B cell (primary cell): Measurements from ENCODE around the gene RTBDN. TPM values are rescaled to one million over a fixed set of nuclear protein-coding genes. Genes with fewer than 3 reads are reported as not detected.

ENCODE experiments used
- ATAC-seq: fragments of 200-7000 bp; cut with Tn5 transposase; one replicate; pipeline ENCODE4 v1.10.0; 2021; ENCODE audit warnings: low read depth, mild to moderate bottlenecking, moderate number of reproducible peaks, moderate library complexity
- CTCF ChIA-PET: fragments of 350-600 bp; sonication (Branson Sonifier 250); formaldehyde crosslinking; loops from one replicate; lab custom pipeline; 2021; ENCODE audit warnings: antibody characterized with exemption, inconsistent platforms; lab: Charles Lee
- POLR2A ChIA-PET: fragments of 350-600 bp; sonication (Branson Sonifier 250); formaldehyde crosslinking; loops from one replicate; lab custom pipeline; 2021; ENCODE audit warnings: antibody characterized with exemption; lab: Charles Lee
- DNase-seq: peaks from one replicate; pipeline ENCODE4 v3.0.0; 2013
- H2AFZ ChIP-seq: 2 replicates; pipeline ENCODE4 v1.6.1; 2012; ENCODE audit warnings: mild to moderate bottlenecking, low read depth, low read length; ENCODE audit not compliant: insufficient read depth, poor library complexity, severe bottlenecking
- H3K27ac ChIP-seq, 2 donors: 1 replicate in 1 of 2; 2 replicates in 1 of 2; pipeline ENCODE4 v1.5.1; 2012 to 2013; ENCODE audit warnings: low read length in 2 of 2, mild to moderate bottlenecking in 2 of 2, moderate library complexity in 1 of 2
- H3K27me3 ChIP-seq, 4 experiments: fragments of 200-600 bp in 1 of 4; sonication (generic) in 1 of 4; replicated peaks in 1 of 4; 1 replicate in 2 of 4; 2 replicates in 2 of 4; pipeline versions ENCODE4 v1.6.1 to v1.7.0; 2013 to 2016; ENCODE audit warnings: low read length in 3 of 4, mild to moderate bottlenecking in 2 of 4, mixed read lengths in 1 of 4, moderate library complexity in 1 of 4; ENCODE audit not compliant: insufficient read depth in 4 of 4, control insufficient read depth in 3 of 4; ENCODE audit errors: control extremely low read depth in 1 of 4
- H3K36me3 ChIP-seq, 2 experiments: replicated peaks in 1 of 2; 1 replicate in 1 of 2; 2 replicates in 1 of 2; pipeline versions ENCODE4 v1.6.1 to v1.7.1; 2013; ENCODE audit warnings: low read length in 1 of 2; ENCODE audit not compliant: insufficient read depth in 2 of 2, control insufficient read depth in 1 of 2; ENCODE audit errors: control extremely low read depth in 1 of 2, extremely low read depth in 1 of 2
- H3K4me1 ChIP-seq, 2 donors: fragments of 200-600 bp in 1 of 2; sonication (generic) in 1 of 2; 1 replicate in 1 of 2; 2 replicates in 1 of 2; pipeline versions ENCODE4 v1.5.1 to v1.6.1; 2013 to 2017; ENCODE audit warnings: low read length in 2 of 2; ENCODE audit not compliant: control insufficient read depth in 2 of 2, insufficient read depth in 2 of 2
- H3K4me2 ChIP-seq: replicated peaks from 2 replicates; pipeline ENCODE3; 2012; ENCODE audit warnings: mild to moderate bottlenecking, low read depth, low read length; ENCODE audit not compliant: poor library complexity, severe bottlenecking
- H3K4me3 ChIP-seq, 5 experiments: fragments of 200-600 bp in 1 of 5; sonication (generic) in 1 of 5; 1 replicate in 3 of 5; 2 replicates in 2 of 5; pipeline versions ENCODE4 v1.5.1 to v1.7.0; 2011 to 2016; ENCODE audit warnings: low read length in 4 of 5, mild to moderate bottlenecking in 4 of 5, low read depth in 2 of 5, control low read depth in 1 of 5, moderate library complexity in 1 of 5; ENCODE audit not compliant: insufficient read depth in 1 of 5; ENCODE audit errors: control extremely low read depth in 1 of 5, extremely low read depth in 1 of 5
- H3K79me2 ChIP-seq: fragments of 200-600 bp; sonication (generic); one replicate; pipeline ENCODE4 v1.6.0; 2016; ENCODE audit warnings: low read length; ENCODE audit not compliant: control insufficient read depth, insufficient read depth
- H3K9ac ChIP-seq: fragments of 200-600 bp; sonication (generic); 2 replicates; pipeline ENCODE4 v1.6.1; 2017; ENCODE audit warnings: mild to moderate bottlenecking, low read length, moderate library complexity
- H3K9me3 ChIP-seq, 3 donors: one replicate each; pipeline versions ENCODE4 v1.6.1 to v1.7.1; 2013; ENCODE audit warnings: low read length in 2 of 3; ENCODE audit not compliant: control insufficient read depth in 2 of 3, insufficient read depth in 1 of 3; ENCODE audit errors: control extremely low read depth in 1 of 3
- H4K20me1 ChIP-seq: 2 replicates; pipeline ENCODE4 v1.6.0; 2012; ENCODE audit warnings: mild to moderate bottlenecking, low read length; ENCODE audit not compliant: insufficient read depth, control insufficient read depth, poor library complexity, severe bottlenecking
- H3K27ac Mint-ChIP-seq: one replicate; pipeline ENCODE4 v1.8.0; 2021; ENCODE audit warnings: mixed read lengths
- H3K27me3 Mint-ChIP-seq: one replicate; pipeline ENCODE4 v1.8.0; 2021; ENCODE audit warnings: mixed read lengths
- H3K4me1 Mint-ChIP-seq: one replicate; pipeline ENCODE4 v1.8.0; 2021; ENCODE audit warnings: mixed read lengths
- H3K4me3 Mint-ChIP-seq: one replicate; pipeline ENCODE4 v1.8.0; 2021; ENCODE audit warnings: mixed read lengths
- H3K9me3 Mint-ChIP-seq: one replicate; pipeline ENCODE4 v1.8.0; 2022; ENCODE audit warnings: mixed read lengths; ENCODE audit not compliant: insufficient read depth
- EZH2 ChIP-seq: IDR thresholded peaks from 2 replicates; pipeline ENCODE4 v1.6.1; 2012; ENCODE audit warnings: borderline replicate concordance, low read depth, mild to moderate bottlenecking, moderate library complexity, low read length; ENCODE audit not compliant: insufficient read depth, poor library complexity, severe bottlenecking
- WGBS: methylation state at CpG from one replicate; pipeline ENCODE4 v1.1.5; 2013; ENCODE audit warnings: missing lambda C conversion rate; ENCODE audit not compliant: insufficient coverage; 5-methylcytosine and 5-hydroxymethylcytosine counted together
- intact Hi-C: fragments of 100-400 bp; cut with micrococcal nuclease; formaldehyde crosslinking; loops from one replicate; pipeline ENCODE4 v1.10.0; 2022
- polyA plus RNA-seq: library from polyadenylated mRNA; depleted of rRNA; stranded (reverse); fragments of >200 nt; gene quantifications from 2 replicates; pipeline ENCODE4 v1.2.3, GENCODE V29; 2012
- total RNA-seq, 2 donors: library from RNA; stranded (reverse); fragments of 120-200 nt in 1 of 2; gene quantifications; 1 replicate in 1 of 2; 2 replicates in 1 of 2; pipeline versions ENCODE4 v1.2.3 to v1.2.4, GENCODE V29; 2013 to 2022
- TF ChIP-seq, protein P1 (sequence below): fragments of 200-600 bp; IDR thresholded peaks from one replicate; pipeline ENCODE4 v1.8.0; 2022; ENCODE audit warnings: antibody characterized with exemption, mild to moderate bottlenecking

Gene RTBDN
- total and polyA plus RNA-seq, 2 donors (not counting 1 experiment from before 2014, with no cell fraction given), result not detected

- ChIA-PET POLR2A (interaction anchor here (1.8 to 4.9 kb wide), 3 partner anchors 8 to 11 kb away, joined by 5 to 118 read pairs (median 36); partner anchors contain the start of gene JUNB), CTCF (interaction anchor here (3.9 to 5.0 kb wide), 2 partner anchors 8 to 11 kb away, joined by 28 to 65 read pairs; no protein-coding TSS in a partner anchor)
- H3K27me3 Mint-ChIP-seq, result no peaks in the 10 kb centered on the region
- Histone ChIP-seq H3K4me1 (peaks cover 75 to 84% of the 10 kb centered on the region in 2 donors), H3K9me3 (no peaks in the 10 kb centered on the region), H3K27ac (peak overlapping the region; percentile 92 to 97), H3K79me2 (no peaks in the 10 kb centered on the region), H3K4me2 (peak overlapping the region; percentile 96), H3K4me3 (no peak overlapping the region), H3K36me3 (no peaks in the 10 kb centered on the region), H4K20me1 (no peaks in the 10 kb centered on the region), H3K9ac (peak overlapping the region; percentile 13), H2AFZ (no peak overlapping the region), H3K27me3 (no peaks in the 10 kb centered on the region)
- H3K4me1 Mint-ChIP-seq, result peaks cover 44% of the 10 kb centered on the region
- WGBS, result 53% methylated on average over 4 of the region's 4 CpGs
- H3K9me3 Mint-ChIP-seq, result no peaks in the 10 kb centered on the region
- H3K27ac Mint-ChIP-seq, result no peak overlapping the region
- no peak for ATAC-seq
- DNase-seq, result peak; percentile 71
- no peak overlapping the region for H3K4me3 Mint-ChIP-seq
- TF ChIP-seq, protein P1, sequence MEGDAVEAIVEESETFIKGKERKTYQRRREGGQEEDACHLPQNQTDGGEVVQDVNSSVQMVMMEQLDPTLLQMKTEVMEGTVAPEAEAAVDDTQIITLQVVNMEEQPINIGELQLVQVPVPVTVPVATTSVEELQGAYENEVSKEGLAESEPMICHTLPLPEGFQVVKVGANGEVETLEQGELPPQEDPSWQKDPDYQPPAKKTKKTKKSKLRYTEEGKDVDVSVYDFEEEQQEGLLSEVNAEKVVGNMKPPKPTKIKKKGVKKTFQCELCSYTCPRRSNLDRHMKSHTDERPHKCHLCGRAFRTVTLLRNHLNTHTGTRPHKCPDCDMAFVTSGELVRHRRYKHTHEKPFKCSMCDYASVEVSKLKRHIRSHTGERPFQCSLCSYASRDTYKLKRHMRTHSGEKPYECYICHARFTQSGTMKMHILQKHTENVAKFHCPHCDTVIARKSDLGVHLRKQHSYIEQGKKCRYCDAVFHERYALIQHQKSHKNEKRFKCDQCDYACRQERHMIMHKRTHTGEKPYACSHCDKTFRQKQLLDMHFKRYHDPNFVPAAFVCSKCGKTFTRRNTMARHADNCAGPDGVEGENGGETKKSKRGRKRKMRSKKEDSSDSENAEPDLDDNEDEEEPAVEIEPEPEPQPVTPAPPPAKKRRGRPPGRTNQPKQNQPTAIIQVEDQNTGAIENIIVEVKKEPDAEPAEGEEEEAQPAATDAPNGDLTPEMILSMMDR, result no peak
- intact Hi-C loops, result loop anchor here (5.0 kb wide), 1 partner anchor 1203 kb away; no protein-coding TSS in a partner anchor
These were observed 48.8 kb downstream of the RTBDN start for GRCh38 chr19:12785431-12786031.

DNA sequence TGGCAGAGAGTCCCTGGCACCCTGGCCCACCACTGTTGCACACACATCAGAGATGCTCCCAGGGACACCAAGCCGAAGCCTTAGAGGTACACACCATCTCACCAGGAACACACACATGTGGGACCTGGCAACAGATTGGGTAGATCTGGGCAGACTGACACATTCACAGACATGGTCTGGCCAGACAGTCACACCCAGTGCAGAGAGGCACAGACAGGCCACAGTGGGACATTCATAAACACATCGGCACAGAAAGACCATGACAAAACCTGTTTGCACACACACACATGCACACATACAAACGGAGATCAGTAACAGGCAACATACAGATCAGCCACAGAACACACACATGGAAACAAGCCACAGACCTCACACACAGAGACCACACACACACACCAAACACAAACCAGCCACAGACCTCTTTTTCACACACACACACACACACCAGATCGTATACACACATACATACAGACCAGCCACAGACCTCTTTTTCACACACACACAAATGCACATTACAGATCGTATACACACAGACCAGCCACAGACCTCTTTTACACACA is 49.4 kb downstream of the RTBDN start:
- Mint-ChIP-seq H3K27me3 (no peaks in the 10 kb centered on the region), H3K4me1 (peaks cover 42% of the 10 kb centered on the region), H3K4me3 (no peak overlapping the region), H3K9me3 (no peaks in the 10 kb centered on the region), H3K27ac (no peak overlapping the region)
- H3K36me3 ChIP-seq, result no peaks in the 10 kb centered on the region
- H3K9ac ChIP-seq, result no peak overlapping the region
- peaks cover 75 to 80% of the 10 kb centered on the region in 2 donors for H3K4me1 ChIP-seq
- DNase-seq (peak; percentile 67), ATAC-seq (no peak)
- peak overlapping the region; percentile 92 to 97 for H3K27ac ChIP-seq
- no peaks in the 10 kb centered on the region for H4K20me1 ChIP-seq
- TF ChIP-seq EZH2, result no peak
- TF ChIP-seq, protein P1, result no peak
- CTCF ChIA-PET, result interaction anchor here (3.9 to 5.0 kb wide), 2 partner anchors 8 to 11 kb away, joined by 28 to 65 read pairs; no protein-coding TSS in a partner anchor
- no peak overlapping the region for H3K4me3 ChIP-seq
- H3K79me2 ChIP-seq, result no peaks in the 10 kb centered on the region
- intact Hi-C loops, result loop anchor here (5.0 kb wide), 1 partner anchor 1203 kb away; no protein-coding TSS in a partner anchor
- 58% methylated on average over 5 of the region's 5 CpGs for WGBS
- H3K4me2 ChIP-seq, result peak overlapping the region; percentile 96
- H2AFZ ChIP-seq, result no peak overlapping the region
- POLR2A ChIA-PET, result interaction anchor here (4.9 kb wide), 1 partner anchor 8 kb away, joined by 118 read pairs; the partner anchor contains the start of gene JUNB
- H3K9me3 ChIP-seq, result no peaks in the 10 kb centered on the region
- no peaks in the 10 kb centered on the region for H3K27me3 ChIP-seq
